Kidney tubule cell (primary cell): ENCODE data around the gene ZIC4.
A peak's percentile ranks its signal among the peaks of the same experiment; 100 is the strongest.

ENCODE experiments used
- DNase-seq: peaks from one replicate; pipeline ENCODE4 v3.0.0-alpha.2; 2018; ENCODE audit warnings: low spot score

ZIC4 gene

DNA sequence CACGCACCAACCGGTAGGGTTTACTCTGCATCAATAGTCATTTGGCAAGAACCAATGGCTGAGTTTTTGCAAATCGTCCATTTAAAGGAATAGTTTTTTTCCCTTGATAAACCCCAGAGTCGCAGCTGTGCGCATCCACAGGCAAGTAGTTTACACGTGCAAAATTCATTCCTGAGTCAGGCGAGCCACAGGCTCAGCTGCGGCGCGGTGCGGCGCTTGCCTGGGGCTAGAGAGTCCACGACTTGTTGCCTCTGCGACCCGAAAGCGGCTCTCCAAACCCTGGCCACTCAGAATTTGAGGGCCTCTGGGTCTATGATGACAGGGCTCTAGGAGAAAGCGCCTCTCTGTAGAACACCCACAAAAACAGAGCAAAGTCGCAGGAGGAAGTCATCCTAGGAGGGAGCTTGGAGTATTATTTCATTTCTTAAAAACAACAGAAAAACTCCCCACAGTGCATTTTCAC, 36.7 kb downstream of the ZIC4 start:
- no peak for DNase-seq

DNA sequence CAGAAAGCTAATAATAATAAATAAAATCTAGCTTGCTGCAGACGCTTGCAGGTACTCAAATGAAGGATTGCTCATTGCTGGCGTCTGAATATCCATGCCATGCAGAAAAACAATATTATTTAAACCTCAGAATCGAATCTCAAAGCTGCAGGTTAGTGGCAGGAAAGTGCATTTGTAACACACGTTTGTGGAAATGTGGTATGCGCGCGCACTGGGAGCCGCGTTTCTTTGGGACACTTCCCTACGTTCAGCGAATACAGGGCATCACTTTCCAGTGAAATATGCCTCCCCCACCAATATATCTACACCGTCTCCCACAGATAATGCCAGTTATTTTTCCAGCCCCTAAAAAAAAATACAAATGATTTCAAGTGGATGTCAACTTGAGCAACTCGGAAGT, 37.1 kb downstream of the ZIC4 start:
- no peak for DNase-seq

DNA sequence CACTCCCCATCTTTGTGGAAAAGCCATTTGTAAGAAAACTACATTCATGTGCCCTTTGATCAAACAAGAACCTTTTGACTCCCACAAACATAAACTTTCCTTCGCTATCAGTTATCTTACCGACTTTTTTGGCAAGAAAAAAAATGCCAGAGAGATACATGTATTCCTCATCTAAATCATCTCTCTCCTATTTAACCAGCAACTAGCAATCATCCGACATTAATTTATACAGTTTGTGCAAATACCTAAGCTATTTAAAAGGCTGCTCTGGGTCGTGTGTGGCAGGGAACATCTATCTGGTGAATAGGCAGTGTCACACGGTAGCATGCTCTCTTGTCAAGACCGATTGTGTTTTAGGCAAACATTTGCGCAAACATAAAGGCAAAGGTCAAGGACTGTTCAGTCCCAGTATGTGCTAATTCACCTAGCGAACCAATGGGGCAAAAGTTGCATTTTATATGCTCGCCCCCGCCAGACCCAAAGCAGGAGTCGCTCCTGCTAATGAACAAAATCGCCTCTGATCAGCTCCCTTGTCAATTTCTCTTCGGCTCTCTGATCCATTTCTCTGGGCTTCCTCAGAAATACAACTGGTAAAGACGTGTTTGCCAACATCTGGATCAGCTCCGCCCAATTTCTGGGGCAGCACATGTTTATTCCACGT, 37.7 kb downstream of the ZIC4 start:
- DNase-seq: no peak

DNA sequence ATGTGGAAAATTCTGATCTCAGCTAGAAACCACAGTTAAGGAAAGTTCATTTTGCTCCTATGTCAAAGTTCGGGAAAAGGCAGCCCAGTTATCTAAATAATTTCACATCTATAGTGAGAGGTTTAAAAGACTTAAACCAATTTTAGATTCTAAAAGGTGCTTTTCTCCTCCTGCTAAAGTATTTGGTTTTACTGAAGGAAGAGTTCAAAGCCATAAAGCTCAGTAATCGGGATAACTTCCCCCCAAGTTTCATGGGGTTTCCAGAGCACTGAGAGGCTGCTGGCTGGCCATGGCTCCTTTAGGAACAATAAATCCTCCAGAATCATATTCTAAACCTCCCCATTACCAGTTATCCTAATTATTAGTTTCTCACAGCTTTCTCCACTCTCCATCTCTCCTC, 38.2 kb downstream of the ZIC4 start:
- DNase-seq: no peak

DNA sequence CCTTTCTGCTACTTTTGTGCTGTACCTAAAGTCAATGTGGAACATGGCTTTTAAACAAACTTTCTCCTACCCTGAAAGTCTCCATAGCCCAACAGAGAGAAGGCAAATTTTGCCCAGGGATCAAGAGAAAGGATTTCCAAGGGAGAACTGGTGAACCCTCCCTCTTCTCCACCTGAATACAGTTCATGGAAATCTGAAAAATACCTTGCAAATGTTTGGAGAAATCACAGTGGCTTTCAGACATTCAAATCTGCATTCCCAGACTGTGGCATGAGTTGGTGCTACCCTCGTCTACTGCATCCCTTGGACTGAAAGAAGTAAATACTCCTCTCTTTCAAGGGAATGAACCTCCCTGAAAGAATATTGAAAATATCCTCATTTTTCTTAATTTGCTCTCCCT, 38.7 kb downstream of the ZIC4 start:
- no peak for DNase-seq

DNA sequence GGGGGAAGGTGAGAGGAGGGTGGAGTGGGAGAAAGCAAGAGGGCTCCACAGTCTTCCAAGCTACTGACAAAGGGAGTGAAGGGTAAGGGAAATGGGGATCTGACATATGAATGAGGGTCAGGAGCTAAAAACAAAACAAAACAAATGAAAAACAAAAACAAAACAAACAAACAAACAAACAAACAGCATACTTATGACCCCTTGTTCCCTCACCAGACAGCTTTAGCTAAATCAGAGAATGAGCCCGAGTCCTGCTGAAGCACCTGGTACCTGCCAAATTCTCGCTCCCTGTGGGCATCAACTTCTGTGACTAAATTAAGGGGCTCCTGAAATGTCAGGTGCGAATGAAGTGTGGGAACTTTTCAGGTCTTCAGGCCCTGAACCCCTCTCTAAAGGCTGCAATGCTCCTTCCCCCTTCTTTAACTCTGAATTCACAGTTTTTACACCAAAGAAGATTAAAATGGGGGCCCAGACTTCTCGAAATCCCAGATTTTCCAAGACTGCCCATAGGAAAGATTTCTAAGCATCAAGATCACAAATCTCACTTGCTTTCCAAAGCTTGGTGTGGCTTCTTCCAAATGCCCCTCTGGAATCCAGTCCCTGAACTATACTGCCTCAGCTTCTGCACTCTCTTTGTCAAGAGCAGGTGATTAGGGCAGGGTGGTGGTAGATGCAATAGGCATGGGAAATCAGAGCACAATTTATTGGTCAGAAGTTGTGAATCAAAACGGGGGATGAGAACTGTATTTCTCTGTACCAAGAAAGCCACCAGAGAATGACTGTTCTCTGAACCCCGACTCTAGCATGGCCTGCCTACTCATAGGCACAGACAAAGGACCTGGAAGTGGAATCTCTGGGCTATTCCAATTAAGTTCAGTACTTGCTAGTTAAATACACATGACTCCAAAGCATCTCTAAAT, 40.9 kb downstream of the ZIC4 start:
- DNase-seq: no peak

DNA sequence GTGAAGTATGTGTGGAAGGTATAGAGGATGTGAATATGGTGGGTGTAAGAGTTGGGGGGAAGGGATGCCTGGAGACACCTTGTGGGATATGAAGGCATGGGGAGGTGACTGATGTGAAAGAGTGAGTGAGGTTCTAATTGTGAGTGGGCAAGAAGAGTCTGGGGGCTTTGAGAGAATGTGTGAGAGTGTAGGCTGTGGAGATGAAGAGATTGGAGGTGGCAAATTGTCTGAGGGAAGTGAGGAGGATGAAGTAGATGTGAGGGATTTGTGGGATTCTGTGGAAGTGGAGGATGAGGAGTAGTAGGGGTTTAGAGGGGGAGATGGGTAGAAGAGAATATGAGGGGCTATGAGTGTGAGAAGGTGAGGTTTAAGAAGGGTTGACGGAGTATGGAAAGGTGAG, 41.6 kb downstream of the ZIC4 start:
- no peak for DNase-seq

DNA sequence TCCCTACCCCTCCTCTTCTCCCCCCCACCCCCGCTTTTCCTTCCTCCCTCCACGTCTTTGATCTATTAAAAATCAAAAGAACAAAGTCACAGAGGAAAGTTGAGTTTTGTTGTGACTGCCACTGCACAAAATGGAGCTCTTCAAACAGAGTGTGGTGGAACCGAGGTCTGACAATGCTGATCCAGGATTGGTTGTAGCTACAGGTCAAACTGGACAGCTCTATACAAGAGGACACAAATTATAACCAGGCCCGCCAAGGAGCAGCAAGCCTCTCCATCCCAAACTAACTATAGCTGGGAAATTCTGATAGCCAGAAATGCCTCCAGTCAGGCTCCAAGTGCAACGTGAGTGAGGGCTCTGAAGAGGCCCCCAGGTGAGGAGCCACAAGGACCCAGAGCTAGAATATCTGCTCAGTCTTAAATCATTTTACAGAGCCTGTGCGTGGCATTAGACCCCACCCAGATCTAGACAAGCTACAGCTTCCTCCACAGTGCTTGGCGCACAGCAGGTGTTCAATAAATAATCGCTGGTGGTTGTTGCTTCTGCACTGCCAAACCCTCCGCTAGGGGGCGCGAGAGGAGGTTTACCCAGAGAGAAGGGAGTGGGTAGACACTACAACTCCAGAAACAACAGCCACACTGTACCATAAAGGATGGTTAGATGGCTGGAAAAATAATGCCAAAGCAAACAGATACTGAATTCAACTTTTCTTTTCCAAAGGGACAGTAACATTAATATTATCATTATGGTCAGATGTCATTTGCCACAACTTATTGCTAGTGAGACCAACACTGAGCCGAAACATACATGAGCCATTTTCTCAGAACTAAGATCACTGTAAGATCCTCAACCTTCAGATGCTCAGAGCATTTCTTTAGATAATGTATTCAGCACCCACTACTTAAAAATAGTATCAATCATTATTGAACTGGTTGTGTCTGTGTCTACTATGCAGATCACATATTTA, 44.6 kb downstream of the ZIC4 start:
- DNase-seq: peak; percentile 30

DNA sequence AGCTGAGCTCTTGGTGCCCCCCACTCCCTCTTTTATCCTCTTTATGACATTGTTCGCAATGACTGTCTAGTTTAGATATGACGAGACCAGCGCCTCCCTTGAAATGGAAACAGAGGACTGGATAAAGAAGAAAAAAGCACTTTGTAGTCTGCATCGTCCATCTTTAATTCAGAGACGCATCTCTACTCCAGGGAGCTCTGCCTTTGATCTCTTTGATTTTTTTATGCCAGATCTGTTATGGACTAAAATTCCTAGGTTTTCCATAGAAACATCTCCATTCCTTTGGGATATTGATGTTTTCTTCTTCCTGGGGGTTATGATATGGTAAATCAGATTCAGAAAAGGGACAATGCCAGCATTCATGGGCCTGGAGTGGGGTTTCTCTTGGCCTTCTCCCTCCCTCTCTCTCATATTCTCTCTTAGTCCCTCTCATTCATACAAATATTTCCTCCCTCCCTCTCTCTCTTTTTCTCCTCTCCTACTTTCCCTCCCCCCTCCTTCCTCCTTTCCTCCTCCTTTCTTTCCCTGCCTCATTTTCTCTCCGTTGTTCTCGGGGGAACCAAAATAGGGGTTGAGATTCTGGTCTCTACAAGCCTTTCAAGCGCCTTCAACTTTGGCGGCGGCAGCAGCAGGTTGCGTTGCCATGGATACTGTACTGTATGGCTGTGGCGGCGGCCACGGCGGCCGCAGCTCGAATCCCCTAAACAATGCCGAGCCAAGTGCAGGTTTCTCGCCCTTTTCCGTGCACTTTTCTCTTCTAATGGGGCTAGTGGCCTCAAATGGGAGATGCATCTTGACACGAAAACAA, 45.5 kb downstream of the ZIC4 start:
- no peak for DNase-seq

DNA sequence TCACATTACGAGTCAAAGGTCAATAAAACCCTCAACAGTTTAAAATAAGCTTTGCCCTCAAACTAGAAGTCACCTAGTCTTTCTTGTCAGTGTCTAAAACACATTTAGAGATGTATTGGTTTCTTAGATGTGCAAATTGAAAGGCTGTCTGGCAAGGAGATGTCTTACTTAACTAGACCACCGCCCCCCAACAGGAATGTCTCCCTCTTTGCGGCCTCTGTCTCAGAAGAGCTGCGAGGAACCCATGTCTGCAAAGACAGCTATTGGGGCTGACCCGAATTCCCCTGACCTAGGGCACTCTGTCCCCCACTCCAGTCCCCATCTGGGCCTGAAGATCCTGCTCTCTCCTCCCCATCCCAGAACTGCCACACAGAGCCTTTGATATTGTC, 46.3 kb downstream of the ZIC4 start:
- no peak for DNase-seq

DNA sequence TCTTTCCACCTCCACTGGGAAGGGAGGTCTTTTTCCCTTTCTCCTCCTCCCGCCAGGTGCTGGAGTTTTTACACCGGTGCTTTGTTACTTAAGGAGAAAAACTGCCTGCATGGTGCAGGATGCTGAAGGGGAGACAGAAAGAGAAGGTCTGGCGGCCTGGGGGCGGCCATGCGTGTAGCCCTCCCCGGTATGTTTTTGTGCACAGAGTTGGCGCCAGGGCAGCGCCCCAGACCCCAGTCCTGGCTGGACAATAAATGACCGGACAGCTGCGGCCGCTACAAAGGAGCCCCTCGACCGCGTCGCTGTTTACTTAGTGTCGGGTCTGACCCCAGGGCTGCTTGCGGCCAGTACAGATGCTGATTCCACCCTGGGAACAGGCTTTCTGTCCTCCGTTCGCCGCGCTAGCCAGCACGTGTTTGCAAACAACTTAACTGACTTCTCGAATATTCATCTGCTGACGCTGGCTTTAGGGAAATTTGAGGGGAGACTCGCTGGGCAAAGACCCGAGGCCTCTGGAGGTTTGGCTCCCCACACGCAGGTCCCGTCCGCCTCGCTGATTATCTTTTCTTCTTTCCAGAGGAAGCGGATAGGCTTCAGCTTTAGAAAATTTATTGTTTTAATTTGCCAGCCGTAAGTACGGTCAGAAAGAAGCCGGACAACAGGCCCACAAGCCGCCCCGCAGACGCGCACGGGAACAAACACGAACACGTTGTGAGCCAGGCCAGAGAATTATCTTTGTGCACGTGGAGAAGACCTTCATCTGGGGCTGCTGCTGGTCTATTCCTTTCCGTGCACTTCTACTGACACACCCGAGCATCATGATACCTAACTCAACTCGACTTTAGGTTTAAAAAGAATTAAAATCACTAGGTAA, 46.9 kb downstream of the ZIC4 start:
- no peak for DNase-seq

DNA sequence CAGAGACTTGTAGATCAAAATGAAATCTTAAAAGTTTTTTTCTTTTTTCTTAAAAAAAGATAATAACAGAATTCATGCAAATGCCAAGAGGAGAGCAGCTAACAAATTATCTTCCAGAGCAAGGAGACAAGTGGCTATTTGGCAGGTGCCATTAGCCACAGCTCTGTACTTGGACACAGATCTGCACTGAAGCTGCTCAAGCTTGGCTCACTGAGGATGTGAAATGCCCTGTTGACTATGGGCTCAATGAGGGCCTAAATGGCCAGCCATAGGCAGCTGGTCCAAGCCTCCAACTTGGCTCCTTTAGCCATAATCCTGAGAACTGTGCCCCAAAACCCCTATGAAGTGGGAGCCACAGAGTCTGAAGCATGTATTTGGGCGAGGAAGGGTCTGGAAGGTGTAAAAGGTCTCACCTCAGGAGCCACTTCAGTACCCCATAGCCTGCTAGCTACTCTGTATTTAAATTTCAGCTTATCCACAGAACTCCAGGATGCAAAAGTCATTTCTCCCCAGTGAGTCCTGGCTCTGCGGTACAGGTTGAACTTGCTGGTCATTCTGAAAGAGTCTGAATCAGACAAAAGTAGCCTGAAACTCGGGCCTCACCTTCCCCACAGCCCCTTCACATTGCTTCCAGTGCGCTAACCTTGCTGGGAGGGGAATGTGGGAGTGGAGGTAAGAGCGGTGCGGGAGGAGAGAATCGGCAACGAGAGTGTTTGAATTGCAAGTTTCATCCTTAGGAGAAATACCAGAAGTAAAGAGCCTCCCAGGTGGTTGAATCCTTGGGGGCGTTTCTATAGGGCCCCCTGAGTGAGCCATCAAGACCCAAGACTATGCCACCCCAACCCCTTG, 48.0 kb downstream of the ZIC4 start:
- no peak for DNase-seq

DNA sequence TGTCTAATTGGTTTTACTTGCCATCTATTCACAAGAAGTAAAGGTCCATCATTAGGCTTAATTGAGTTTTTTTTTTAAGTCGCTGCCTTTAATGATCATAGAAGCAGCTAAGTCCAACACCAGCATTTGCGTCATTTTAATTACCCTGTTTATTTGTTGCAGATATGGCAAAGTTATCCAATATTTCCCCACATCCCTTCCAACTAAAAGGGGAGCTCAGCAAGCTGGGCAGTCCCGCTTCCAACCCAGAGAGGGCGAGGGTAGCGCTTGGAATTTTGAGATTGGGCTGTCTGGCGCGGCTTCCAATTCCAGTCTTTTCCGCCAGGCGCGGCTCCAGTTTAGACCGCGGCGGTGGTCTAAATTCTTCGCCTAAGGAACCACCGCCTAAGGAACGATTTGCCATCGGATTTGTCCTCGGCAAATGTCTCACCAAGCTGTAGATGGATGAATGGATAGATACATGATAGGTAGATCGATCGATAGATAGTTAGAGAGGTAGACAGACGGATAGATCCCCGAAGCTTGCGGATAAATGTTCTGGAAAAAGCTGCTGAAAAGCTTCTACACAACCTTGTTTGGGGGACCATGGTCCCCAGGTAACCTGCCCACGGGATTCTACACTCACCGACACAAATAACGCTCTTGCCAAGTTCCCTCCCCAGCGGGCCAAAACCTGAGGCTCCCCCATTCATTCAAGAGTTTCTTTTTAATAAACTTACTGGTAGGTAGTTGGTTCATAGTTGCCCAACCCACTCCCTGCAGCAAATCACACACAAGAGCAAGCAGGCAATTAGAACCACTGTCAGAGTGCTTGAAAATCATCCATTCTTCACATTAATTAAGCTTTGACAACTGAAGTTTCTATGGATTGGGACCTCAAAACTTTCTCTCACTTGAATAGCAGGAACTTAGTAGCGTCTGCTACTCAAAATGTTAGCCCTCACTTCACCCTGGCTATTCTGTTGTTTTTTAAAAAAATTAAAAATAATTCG, 49.1 kb downstream of the ZIC4 start:
- DNase-seq: peak; percentile 7

DNA sequence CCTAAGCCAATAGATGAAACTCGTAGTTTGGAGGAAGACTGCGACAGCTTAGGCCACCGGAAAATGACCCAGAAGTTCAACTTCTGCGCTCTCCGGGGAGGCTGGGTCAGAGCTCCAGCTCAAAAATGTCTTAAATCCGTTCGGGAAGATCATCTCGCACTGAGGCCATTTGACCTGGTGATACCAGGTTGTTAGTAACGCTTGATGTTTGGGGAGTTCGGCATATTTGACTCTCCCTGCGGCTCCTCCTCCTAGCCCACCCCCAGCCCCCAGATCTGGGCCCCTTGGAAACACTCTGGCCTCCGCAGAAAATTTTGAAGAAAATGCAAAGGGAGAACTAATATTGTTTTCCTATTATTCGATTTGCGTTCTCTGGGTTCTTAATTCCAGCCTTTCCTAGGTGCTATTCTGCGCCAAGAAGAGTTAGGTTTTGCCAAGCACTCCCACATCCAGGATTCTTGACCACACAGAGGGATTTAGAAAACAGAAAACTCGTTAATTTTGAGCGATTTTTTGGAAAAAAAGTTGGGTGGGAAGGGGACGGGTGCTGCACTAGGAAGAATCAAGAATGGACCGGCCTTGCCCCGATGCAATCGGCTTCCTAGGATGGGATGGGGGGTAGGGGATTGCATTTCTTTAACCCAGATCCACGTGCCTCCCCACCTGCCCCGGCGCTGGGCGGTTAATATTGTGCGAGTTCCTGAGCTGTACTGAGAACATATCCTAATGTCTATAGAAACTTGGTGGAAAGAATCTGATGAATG, 50.0 kb downstream of the ZIC4 start:
- no peak for DNase-seq

DNA sequence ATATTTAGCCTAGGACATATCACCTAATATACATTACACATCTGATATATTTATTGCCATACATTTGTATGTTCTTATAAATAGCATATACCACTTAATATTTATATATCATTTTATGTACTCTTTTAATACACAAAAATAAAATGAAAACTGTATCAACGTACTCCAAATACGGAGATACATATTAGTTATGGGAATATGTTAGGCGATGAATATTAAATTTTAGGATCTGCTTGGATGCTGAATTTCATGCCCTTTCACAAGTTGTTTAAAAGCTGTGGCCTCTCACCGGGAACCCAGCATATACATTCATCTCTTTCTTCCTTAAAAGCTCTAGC, 50.6 kb downstream of the ZIC4 start:
- no peak for DNase-seq

DNA sequence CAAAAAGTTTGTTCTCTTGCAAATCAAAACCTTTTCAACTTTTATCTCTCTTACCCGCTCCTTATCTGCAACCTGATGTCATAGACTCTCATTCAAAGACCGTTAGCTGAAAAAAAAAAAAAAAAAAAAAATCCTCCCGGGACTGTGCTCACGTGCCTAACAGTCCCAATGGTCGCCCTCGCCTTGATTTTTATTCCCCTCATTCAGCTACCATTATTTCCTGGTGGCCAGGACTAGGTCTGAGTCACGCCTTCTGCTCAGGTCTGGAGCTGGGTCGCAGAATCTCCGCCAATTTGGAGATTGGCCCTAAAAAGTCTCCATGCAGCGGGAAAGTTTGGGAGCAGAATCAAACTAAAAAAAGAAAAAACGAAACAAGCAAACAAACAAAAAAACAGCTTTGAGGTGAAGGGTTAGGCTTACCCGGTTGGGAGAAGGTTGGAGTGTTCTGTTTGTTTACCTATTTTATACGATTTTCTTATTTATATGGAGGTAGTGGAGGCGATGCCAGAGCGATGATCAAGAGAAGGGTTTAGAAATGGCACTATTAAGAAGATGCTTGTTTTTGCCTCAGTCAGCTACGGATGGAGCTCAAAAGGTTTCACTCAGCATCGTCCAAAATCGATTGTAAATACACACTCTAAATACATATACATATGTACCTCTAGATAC, 51.1 kb downstream of the ZIC4 start:
- DNase-seq: no peak

DNA sequence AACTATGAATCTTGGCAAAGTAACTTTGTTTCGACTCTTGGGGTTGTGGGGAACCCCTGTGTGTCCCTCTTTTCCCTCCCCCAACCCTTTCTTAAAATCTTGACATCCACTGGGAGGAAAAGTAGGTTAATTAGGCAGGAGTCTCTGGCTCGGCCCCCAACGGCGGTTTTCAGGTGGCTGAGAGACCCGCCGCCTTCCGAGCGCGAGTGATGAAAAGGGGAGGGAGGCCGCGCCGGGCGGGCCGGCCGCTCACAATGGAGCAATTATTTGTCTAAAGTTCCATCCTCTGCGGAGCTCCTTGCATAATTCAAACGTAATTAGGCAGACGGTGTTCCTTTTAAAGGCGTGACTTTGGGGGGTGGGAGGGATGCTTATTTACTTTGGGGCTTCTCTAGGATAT, 51.7 kb downstream of the ZIC4 start:
- no peak for DNase-seq
